IMR-90 (cell line): ENCODE data around the gene DDAH2. TPM values are rescaled to one million over a fixed set of nuclear protein-coding genes. Genes with fewer than 3 reads are reported as not detected.

Experiments
- ATAC-seq: fragments of 200-7000 bp; cut with Tn5 transposase; 2 replicates; pipeline ENCODE4 v1.9.1; 2020; ENCODE audit warnings: low read depth, mild to moderate bottlenecking, moderate library complexity
- BruUV-seq: library from RNA; stranded (reverse); fragments of 400-500 nt; replicated peaks from 2 replicates; lab custom pipeline; 2021; lab: Mats Ljungman, UMichigan
- CTCF ChIA-PET: fragments of 300-600 bp; formaldehyde crosslinking; extraction: SDS; loops from one replicate; lab custom pipeline; 2021; ENCODE audit warnings: antibody characterized with exemption; lab: Yijun Ruan, JAX
- POLR2A ChIA-PET: fragments of 300-600 bp; sonication (Branson Sonifier 250); formaldehyde crosslinking; loops from one replicate; lab custom pipeline; 2022; ENCODE audit warnings: antibody characterized with exemption; ENCODE audit not compliant: unreplicated experiment; lab: Charles Lee
- DNase-seq: peaks from one replicate; pipeline ENCODE4 v3.0.0; 2013
- H2AFZ ChIP-seq: replicated peaks from 2 replicates; pipeline ENCODE3; 2013; ENCODE audit warnings: low read length, mild to moderate bottlenecking; ENCODE audit not compliant: poor library complexity
- H2AK5ac ChIP-seq: 2 replicates; pipeline ENCODE4 v1.6.1; 2013; ENCODE audit warnings: low read depth, low read length, inconsistent platforms
- H2AK9ac ChIP-seq: replicated peaks from 2 replicates; pipeline ENCODE3; 2013; ENCODE audit warnings: mild to moderate bottlenecking, low read depth, low read length, moderate library complexity; ENCODE audit not compliant: poor library complexity
- H2BK120ac ChIP-seq: 2 replicates; pipeline ENCODE4 v1.6.1; 2013; ENCODE audit warnings: low read depth, low read length, inconsistent platforms
- H2BK15ac ChIP-seq: 3 replicates; pipeline ENCODE4 v1.6.1; 2013; ENCODE audit warnings: low read depth, low read length, inconsistent platforms
- H2BK20ac ChIP-seq: 2 replicates; pipeline ENCODE4 v1.6.1; 2013; ENCODE audit warnings: low read depth, mild to moderate bottlenecking, inconsistent platforms, low read length, moderate library complexity
- H2BK5ac ChIP-seq: 2 replicates; pipeline ENCODE4 v1.6.1; 2013; ENCODE audit warnings: mild to moderate bottlenecking, low read depth, low read length, inconsistent platforms; ENCODE audit not compliant: poor library complexity, severe bottlenecking
- H3K14ac ChIP-seq: replicated peaks from 2 replicates; pipeline ENCODE4 v1.6.1; 2013; ENCODE audit warnings: low read depth, low read length, inconsistent platforms
- H3K18ac ChIP-seq: 2 replicates; pipeline ENCODE4 v1.6.1; 2013; ENCODE audit warnings: low read depth, low read length, control low read depth
- H3K23ac ChIP-seq: 2 replicates; pipeline ENCODE4 v1.6.1; 2013; ENCODE audit warnings: low read depth, low read length, inconsistent platforms
- H3K27ac ChIP-seq: 2 replicates; pipeline ENCODE4 v1.5.1; 2013; ENCODE audit warnings: mild to moderate bottlenecking, control low read depth, low read length; ENCODE audit not compliant: insufficient read depth
- H3K27me3 ChIP-seq: 2 replicates; pipeline ENCODE4 v1.6.1; 2013; ENCODE audit warnings: low read length; ENCODE audit not compliant: control insufficient read depth, insufficient read depth
- H3K36me3 ChIP-seq: 2 replicates; pipeline ENCODE4 v1.6.1; 2013; ENCODE audit warnings: low read length, mixed read lengths; ENCODE audit not compliant: control insufficient read depth, insufficient read depth
- H3K4ac ChIP-seq: 2 replicates; pipeline ENCODE4 v1.6.1; 2013; ENCODE audit warnings: low read depth, low read length, inconsistent platforms
- H3K4me1 ChIP-seq: 2 replicates; pipeline ENCODE4 v1.6.1; 2013; ENCODE audit warnings: low read length, mixed read lengths; ENCODE audit not compliant: control insufficient read depth, insufficient read depth
- H3K4me2 ChIP-seq: 2 replicates; pipeline ENCODE4 v1.6.1; 2013; ENCODE audit warnings: low read depth, mild to moderate bottlenecking, control low read depth, low read length, moderate library complexity
- H3K4me3 ChIP-seq: 2 replicates; pipeline ENCODE4 v1.5.1; 2013; ENCODE audit warnings: low read depth, mild to moderate bottlenecking, control low read depth, low read length, moderate library complexity; ENCODE audit not compliant: insufficient read depth
- H3K56ac ChIP-seq: 2 replicates; pipeline ENCODE4 v1.6.1; 2013; ENCODE audit warnings: low read length, inconsistent platforms; ENCODE audit not compliant: insufficient read depth; ENCODE audit errors: extremely low read depth
- H3K79me1 ChIP-seq, 2 experiments: 2 replicates each; pipeline ENCODE4 v1.6.1; 2013; ENCODE audit warnings: low read length in 2 of 2, inconsistent platforms in 1 of 2, low read depth in 1 of 2
- H3K9ac ChIP-seq: 2 replicates; pipeline ENCODE4 v1.6.1; 2013; ENCODE audit warnings: low read depth, low read length, control low read depth
- H3K9me1 ChIP-seq: 2 replicates; pipeline ENCODE4 v1.6.1; 2013; ENCODE audit warnings: low read length, inconsistent platforms; ENCODE audit not compliant: insufficient read depth
- H3K9me3 ChIP-seq: 2 replicates; pipeline ENCODE4 v1.6.1; 2013; ENCODE audit warnings: low read length; ENCODE audit not compliant: control insufficient read depth, insufficient read depth
- H4K20me1 ChIP-seq: 2 replicates; pipeline ENCODE4 v1.6.1; 2013; ENCODE audit warnings: low read length, inconsistent platforms; ENCODE audit not compliant: insufficient read depth
- H4K5ac ChIP-seq: 2 replicates; pipeline ENCODE4 v1.6.1; 2013; ENCODE audit warnings: mild to moderate bottlenecking, low read depth, low read length, control low read depth
- H4K8ac ChIP-seq, 2 experiments: 2 replicates each; pipeline ENCODE4 v1.6.1; 2013; ENCODE audit warnings: low read depth in 2 of 2, low read length in 2 of 2, control low read depth in 1 of 2, inconsistent platforms in 1 of 2
- H4K91ac ChIP-seq: 2 replicates; pipeline ENCODE4 v1.6.1; 2013; ENCODE audit warnings: low read depth, low read length, inconsistent platforms; ENCODE audit not compliant: insufficient read depth
- BHLHE40 ChIP-seq: fragments of 150-350 bp; IDR thresholded peaks from 2 replicates; pipeline ENCODE4 v1.6.1; 2016; ENCODE audit warnings: mild to moderate bottlenecking, low read depth, low read length
- CEBPB ChIP-seq: IDR thresholded peaks from 2 replicates; pipeline ENCODE4 v1.6.1; 2012; ENCODE audit warnings: low read depth, low read length, improper control_type of control experiment
- FOS ChIP-seq: fragments of 150-350 bp; IDR thresholded peaks from 2 replicates; pipeline ENCODE4 v1.6.1; 2016; ENCODE audit warnings: low read depth, low read length
- MAFK ChIP-seq: IDR thresholded peaks from 2 replicates; pipeline ENCODE4 v1.6.1; 2012; ENCODE audit warnings: low read depth, low read length, improper control_type of control experiment
- MXI1 ChIP-seq: IDR thresholded peaks from 2 replicates; pipeline ENCODE4 v1.6.1; 2012; ENCODE audit warnings: low read depth, mild to moderate bottlenecking, low read length, moderate library complexity, borderline replicate concordance
- NFE2L2 ChIP-seq: fragments of 150-350 bp; IDR thresholded peaks from 2 replicates; pipeline ENCODE4 v1.6.1; 2016; ENCODE audit warnings: low read depth, mild to moderate bottlenecking, low read length
- POLR2A ChIP-seq: IDR thresholded peaks from 2 replicates; pipeline ENCODE4 v1.6.1; 2012; ENCODE audit warnings: mild to moderate bottlenecking, low read depth, low read length
- RFX5 ChIP-seq: IDR thresholded peaks from 2 replicates; pipeline ENCODE4 v1.8.0; 2012; ENCODE audit warnings: low read depth, mild to moderate bottlenecking, low read length, moderate library complexity
- WGBS, 2 experiments: methylation state at CpG; one replicate each; pipeline versions ENCODE4 v1.1.5 to v1.1.7; 2013; ENCODE audit warnings: missing lambda C conversion rate in 2 of 2; ENCODE audit not compliant: insufficient read length in 1 of 2; ENCODE audit errors: extremely low coverage in 2 of 2; 5-methylcytosine and 5-hydroxymethylcytosine counted together
- dilution Hi-C: fragments of 300-500 bp; cut with HindIII; formaldehyde crosslinking; loops from one replicate; pipeline ENCODE4 v1.14.3; 2018; ENCODE audit warnings: low sequenced_read_pairs; ENCODE audit not compliant: unreplicated experiment
- in situ Hi-C: fragments of 300-500 bp; cut with MboI; formaldehyde crosslinking; loops from 3 replicates; pipeline ENCODE4 v1.14.3; 2019; ENCODE audit warnings: low sequenced_read_pairs, inconsistent platforms, mixed read lengths
- intact Hi-C: fragments of 100-400 bp; cut with micrococcal nuclease; formaldehyde crosslinking; loops from 2 replicates; pipeline ENCODE4 v1.10.0; 2022
- polyA plus RNA-seq, 3 experiments: library from polyadenylated mRNA; depleted of rRNA; stranded (reverse); fragments of >200 nt; gene quantifications; 2 replicates each; pipeline ENCODE4 v1.2.3, GENCODE V29; 2012; ENCODE audit warnings: low replicate concordance in 1 of 3
- total RNA-seq: library from RNA; depleted of rRNA; stranded (reverse); fragments of >200 nt; gene quantifications from 2 replicates; pipeline ENCODE4 v1.2.3, GENCODE V29; 2012
- TF ChIP-seq, protein P1 (sequence below): fragments of 150-350 bp; IDR thresholded peaks from 2 replicates; pipeline ENCODE4 v1.6.1; 2016; ENCODE audit warnings: low read depth, mild to moderate bottlenecking, low read length, moderate library complexity, borderline replicate concordance

DDAH2 gene
- total and polyA plus RNA-seq, 2 of the 4 experiments (the other 2 are of a cell fraction) = 40.7 to 57.9 TPM

- Histone ChIP-seq H3K4me1 (peaks cover 6% of the 10 kb centered on the region), H2BK15ac (no peak overlapping the region), H3K9ac (0 out of 2 replicates have a peak overlapping the region, but pooled peaks have one; percentile 10), H3K27ac (no peak overlapping the region), H3K4ac (no peak overlapping the region), H3K14ac (0 out of 2 replicates have a peak overlapping the region, but pooled peaks have one; percentile 6), H3K4me2 (no peak overlapping the region), H2BK20ac (no peak overlapping the region), H2BK5ac (no peak overlapping the region), H4K5ac (no peak overlapping the region), H2AFZ (no peak overlapping the region), H3K36me3 (peaks cover 16% of the 10 kb centered on the region), H3K79me1 (peaks cover 21 to 48% of the 10 kb centered on the region in 2 experiments), H2BK120ac (no peak overlapping the region), H4K91ac (no peak overlapping the region), H4K20me1 (0 out of 2 replicates have a peak, but pooled peaks cover 11% of the 10 kb centered on the region), H3K18ac (no peak overlapping the region), H2AK9ac (no peak overlapping the region), H3K56ac (no peak overlapping the region), H3K27me3 (no peaks in the 10 kb centered on the region), H3K4me3 (no peak overlapping the region), H2AK5ac (peak overlapping the region; percentile 7), H3K23ac (peak overlapping the region; percentile 78), H3K9me1 (peaks cover 10% of the 10 kb centered on the region), H3K9me3 (no peaks in the 10 kb centered on the region), H4K8ac (no peak overlapping the region)
- BruUV-seq = no TSS peak
- dilution Hi-C loops (no loop called here), intact Hi-C loops (no loop called here), in situ Hi-C loops (no loop called here)
- ChIA-PET CTCF (no interaction called here), POLR2A (no interaction called here)
- DNase-seq = no peak
- ATAC-seq = no peak
- 100% methylated on average over 1 of the region's 5 CpGs; no CpG with 5 or more reads in 1 of the 2 experiments for WGBS, 2 experiments
- TF ChIP-seq CEBPB = no peak
- TF ChIP-seq, protein P1, sequence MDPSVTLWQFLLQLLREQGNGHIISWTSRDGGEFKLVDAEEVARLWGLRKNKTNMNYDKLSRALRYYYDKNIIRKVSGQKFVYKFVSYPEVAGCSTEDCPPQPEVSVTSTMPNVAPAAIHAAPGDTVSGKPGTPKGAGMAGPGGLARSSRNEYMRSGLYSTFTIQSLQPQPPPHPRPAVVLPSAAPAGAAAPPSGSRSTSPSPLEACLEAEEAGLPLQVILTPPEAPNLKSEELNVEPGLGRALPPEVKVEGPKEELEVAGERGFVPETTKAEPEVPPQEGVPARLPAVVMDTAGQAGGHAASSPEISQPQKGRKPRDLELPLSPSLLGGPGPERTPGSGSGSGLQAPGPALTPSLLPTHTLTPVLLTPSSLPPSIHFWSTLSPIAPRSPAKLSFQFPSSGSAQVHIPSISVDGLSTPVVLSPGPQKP = no peak
- no peak for TF ChIP-seq RFX5
- TF ChIP-seq MXI1 = no peak
- TF ChIP-seq FOS = no peak
- no peak for TF ChIP-seq BHLHE40
- TF ChIP-seq POLR2A = no peak
- no peak for TF ChIP-seq NFE2L2
- no peak for TF ChIP-seq MAFK
These were observed 28.2 kb downstream of the DDAH2 start for GRCh38 chr6:31700740-31701401.
